HepG2 (cell line): Measurements from ENCODE around the gene MCRIP2. TPM values are rescaled to one million over a fixed set of nuclear protein-coding genes. Genes with fewer than 3 reads are reported as not detected.

Source experiments
- BRCA1 ChIP-seq: sonication (generic); formaldehyde crosslinking; IDR thresholded peaks from 2 replicates; pipeline ENCODE4 v1.4.0; 2020; ENCODE audit warnings: missing genetic modification reagents
- ELF4 ChIP-seq: sonication (generic); formaldehyde crosslinking; IDR thresholded peaks from 2 replicates; pipeline ENCODE4 v1.5.0; 2020; ENCODE audit warnings: missing genetic modification reagents, mild to moderate bottlenecking, moderate library complexity, borderline replicate concordance
- HES4 ChIP-seq: sonication (generic); formaldehyde crosslinking; IDR thresholded peaks from 2 replicates; pipeline ENCODE4 v1.9.0; 2021; ENCODE audit warnings: mild to moderate bottlenecking, missing genetic modification reagents, borderline replicate concordance
- KAT8 ChIP-seq: IDR thresholded peaks from 2 replicates; pipeline ENCODE4 v1.6.1; 2016; ENCODE audit warnings: missing genetic modification reagents, missing compliant biosample characterization
- NCOA5 ChIP-seq: sonication (generic); formaldehyde crosslinking; IDR thresholded peaks from 2 replicates; pipeline ENCODE4 v1.4.0; 2020; ENCODE audit warnings: missing genetic modification reagents
- PAWR ChIP-seq: sonication (generic); formaldehyde crosslinking; IDR thresholded peaks from 2 replicates; pipeline ENCODE4 v1.4.0; 2020; ENCODE audit warnings: missing genetic modification reagents, mild to moderate bottlenecking, borderline replicate concordance
- REL ChIP-seq: sonication (generic); formaldehyde crosslinking; conservative IDR thresholded peaks from 2 replicates; pipeline ENCODE4 v1.8.0; 2022; ENCODE audit warnings: mild to moderate bottlenecking, missing genetic modification reagents, moderate library complexity
- SIN3A ChIP-seq: IDR thresholded peaks from 2 replicates; pipeline ENCODE4 v1.6.1; 2011; ENCODE audit warnings: low read depth, mild to moderate bottlenecking, control low read depth, low read length, borderline replicate concordance
- YY1 ChIP-seq: IDR thresholded peaks from 2 replicates; pipeline ENCODE4 v1.6.1; 2011; ENCODE audit warnings: low read length, low read depth, moderate library complexity, mild to moderate bottlenecking; ENCODE audit not compliant: insufficient read depth, insufficient replicate concordance
- ZNF572 ChIP-seq: sonication (generic); formaldehyde crosslinking; IDR thresholded peaks from 2 replicates; pipeline ENCODE4 v1.5.1; 2020; ENCODE audit warnings: mild to moderate bottlenecking, missing genetic modification reagents
- ZNF598 ChIP-seq: sonication (generic); formaldehyde crosslinking; IDR thresholded peaks from 2 replicates; pipeline ENCODE4 v1.5.1; 2020; ENCODE audit warnings: mild to moderate bottlenecking, missing genetic modification reagents, borderline replicate concordance
- polyA plus RNA-seq, 8 experiments: library from polyadenylated mRNA; depleted of rRNA in 3 of 8; stranded (reverse) in 7 of 8; unstranded in 1 of 8; fragments of >200 nt; fragmentation: Illumina TruSeq in 4 of 8; extraction: Trizol in 4 of 8; gene quantifications; 2 replicates each; pipeline versions ENCODE4 v1.2.1 to v1.2.3, GENCODE V29; 2011 to 2016; ENCODE audit warnings: low read depth in 4 of 8, missing spikeins in 1 of 8, mixed read lengths in 1 of 8; ENCODE audit not compliant: insufficient read depth in 1 of 8
- total RNA-seq, 5 experiments: library from RNA; depleted of rRNA; stranded (reverse); fragments of >200 nt; fragmentation: Illumina TruSeq; extraction: Trizol; gene quantifications; 2 replicates each; pipeline ENCODE4 v1.2.3, GENCODE V29; 2016; ENCODE audit warnings: low read depth in 1 of 5
- TF ChIP-seq, protein P1 (sequence below): sonication (generic); formaldehyde crosslinking; IDR thresholded peaks from 2 replicates; pipeline ENCODE4 v1.5.0; 2020; ENCODE audit warnings: mild to moderate bottlenecking, low read depth, missing genetic modification reagents, borderline replicate concordance
- TF ChIP-seq, protein P2 (sequence below): sonication (generic); formaldehyde crosslinking; conservative IDR thresholded peaks from 2 replicates; pipeline ENCODE4 v1.4.0; 2020; ENCODE audit warnings: missing genetic modification reagents
- TF ChIP-seq, protein P3 (sequence below): sonication (generic); formaldehyde crosslinking; IDR thresholded peaks from 2 replicates; pipeline ENCODE4 v1.5.1; 2020; ENCODE audit warnings: mild to moderate bottlenecking, missing genetic modification reagents, borderline replicate concordance
- TF ChIP-seq, protein P4 (sequence below): sonication (generic); formaldehyde crosslinking; IDR thresholded peaks from 2 replicates; pipeline ENCODE4 v1.5.1; 2020; ENCODE audit warnings: mild to moderate bottlenecking, missing genetic modification reagents, borderline replicate concordance
- TF ChIP-seq, protein P5 (sequence below): sonication (generic); formaldehyde crosslinking; IDR thresholded peaks from 2 replicates; pipeline ENCODE4 v1.4.0; 2020; ENCODE audit warnings: missing genetic modification reagents

The MCRIP2 gene
- total and polyA plus RNA-seq, 2 of the 13 experiments (the other 11 are each of a cell fraction or from before 2014, with no cell fraction given): 39.6 to 76.7 TPM

DNA sequence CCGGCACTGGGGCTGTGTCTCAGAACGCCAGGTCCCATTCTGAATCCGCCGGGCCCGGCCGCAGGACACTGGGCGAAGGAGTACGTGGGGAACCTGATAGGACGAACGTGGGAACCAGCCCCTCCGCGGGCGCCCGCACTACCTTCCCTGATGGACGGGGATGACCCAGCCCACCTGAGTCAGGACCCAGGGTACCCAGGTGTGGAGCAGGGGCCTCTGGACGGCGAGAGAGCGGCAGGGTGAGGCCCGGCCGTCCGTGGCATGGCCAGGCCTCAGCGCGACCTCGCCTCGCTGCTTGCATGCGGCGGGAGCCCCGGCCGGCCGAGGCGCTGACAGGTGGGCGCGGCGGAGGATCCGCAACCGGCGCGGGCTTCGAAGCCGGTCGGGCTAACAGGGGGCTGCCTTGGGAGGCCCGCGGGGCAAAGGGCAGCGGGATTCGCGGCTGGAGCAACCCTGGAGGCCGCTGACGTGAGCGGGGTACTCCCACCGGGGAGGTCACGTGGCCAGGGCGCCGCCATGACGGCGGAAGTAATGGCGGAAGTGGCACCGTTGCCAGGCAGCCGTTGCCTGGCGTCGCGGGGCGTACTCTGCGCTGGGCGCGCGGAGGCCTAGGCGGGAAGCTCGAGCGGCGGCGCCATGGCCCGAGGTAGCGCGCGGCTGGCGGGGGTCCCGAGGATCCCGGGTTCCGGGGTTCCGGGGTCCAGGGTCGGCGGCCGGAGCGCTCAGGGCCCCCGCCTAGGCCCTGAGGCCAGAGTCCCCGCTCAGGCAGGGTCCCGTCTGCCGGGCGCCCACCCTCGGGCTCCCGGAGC is 7.4 kb downstream of the MCRIP2 start, which contains the start of gene WDR90 (continued):
- TF ChIP-seq PAWR (CRISPR knock-in tag) (0 out of 2 replicates have a peak, but pooled peaks have one; percentile 84), HES4 (CRISPR knock-in tag) (no peak; the same call in 1 of the 2 replicates), ELF4 (CRISPR knock-in tag) (peak; percentile 60; the same call in 1 of the 2 replicates), NCOA5 (no peak), KAT8 (peak; percentile 91), SIN3A (peak; percentile 99), YY1 (peak; percentile 98), ZNF598 (CRISPR knock-in tag) (no peak), REL (CRISPR knock-in tag) (no peak), BRCA1 (CRISPR knock-in tag) (no peak), ZNF572 (CRISPR knock-in tag) (no peak)
- TF ChIP-seq, protein P1, sequence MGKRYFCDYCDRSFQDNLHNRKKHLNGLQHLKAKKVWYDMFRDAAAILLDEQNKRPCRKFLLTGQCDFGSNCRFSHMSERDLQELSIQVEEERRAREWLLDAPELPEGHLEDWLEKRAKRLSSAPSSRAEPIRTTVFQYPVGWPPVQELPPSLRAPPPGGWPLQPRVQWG (CRISPR knock-in tag): no peak
- TF ChIP-seq, protein P2, sequence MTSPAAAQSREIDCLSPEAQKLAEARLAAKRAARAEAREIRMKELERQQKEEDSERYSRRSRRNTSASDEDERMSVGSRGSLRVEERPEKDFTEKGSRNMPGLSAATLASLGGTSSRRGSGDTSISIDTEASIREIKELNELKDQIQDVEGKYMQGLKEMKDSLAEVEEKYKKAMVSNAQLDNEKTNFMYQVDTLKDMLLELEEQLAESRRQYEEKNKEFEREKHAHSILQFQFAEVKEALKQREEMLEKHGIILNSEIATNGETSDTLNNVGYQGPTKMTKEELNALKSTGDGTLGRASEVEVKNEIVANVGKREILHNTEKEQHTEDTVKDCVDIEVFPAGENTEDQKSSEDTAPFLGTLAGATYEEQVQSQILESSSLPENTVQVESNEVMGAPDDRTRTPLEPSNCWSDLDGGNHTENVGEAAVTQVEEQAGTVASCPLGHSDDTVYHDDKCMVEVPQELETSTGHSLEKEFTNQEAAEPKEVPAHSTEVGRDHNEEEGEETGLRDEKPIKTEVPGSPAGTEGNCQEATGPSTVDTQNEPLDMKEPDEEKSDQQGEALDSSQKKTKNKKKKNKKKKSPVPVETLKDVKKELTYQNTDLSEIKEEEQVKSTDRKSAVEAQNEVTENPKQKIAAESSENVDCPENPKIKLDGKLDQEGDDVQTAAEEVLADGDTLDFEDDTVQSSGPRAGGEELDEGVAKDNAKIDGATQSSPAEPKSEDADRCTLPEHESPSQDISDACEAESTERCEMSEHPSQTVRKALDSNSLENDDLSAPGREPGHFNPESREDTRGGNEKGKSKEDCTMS (CRISPR knock-in tag): no peak
- TF ChIP-seq, protein P3, sequence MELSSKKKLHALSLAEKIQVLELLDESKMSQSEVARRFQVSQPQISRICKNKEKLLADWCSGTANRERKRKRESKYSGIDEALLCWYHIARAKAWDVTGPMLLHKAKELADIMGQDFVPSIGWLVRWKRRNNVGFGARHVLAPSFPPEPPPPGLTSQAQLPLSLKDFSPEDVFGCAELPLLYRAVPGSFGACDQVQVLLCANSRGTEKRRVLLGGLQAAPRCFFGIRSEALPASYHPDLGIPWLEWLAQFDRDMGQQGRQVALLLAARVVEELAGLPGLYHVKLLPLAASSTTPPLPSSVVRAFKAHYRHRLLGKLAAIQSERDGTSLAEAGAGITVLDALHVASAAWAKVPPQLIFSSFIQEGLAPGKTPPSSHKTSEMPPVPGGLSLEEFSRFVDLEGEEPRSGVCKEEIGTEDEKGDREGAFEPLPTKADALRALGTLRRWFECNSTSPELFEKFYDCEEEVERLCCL: no peak
- TF ChIP-seq, protein P4, sequence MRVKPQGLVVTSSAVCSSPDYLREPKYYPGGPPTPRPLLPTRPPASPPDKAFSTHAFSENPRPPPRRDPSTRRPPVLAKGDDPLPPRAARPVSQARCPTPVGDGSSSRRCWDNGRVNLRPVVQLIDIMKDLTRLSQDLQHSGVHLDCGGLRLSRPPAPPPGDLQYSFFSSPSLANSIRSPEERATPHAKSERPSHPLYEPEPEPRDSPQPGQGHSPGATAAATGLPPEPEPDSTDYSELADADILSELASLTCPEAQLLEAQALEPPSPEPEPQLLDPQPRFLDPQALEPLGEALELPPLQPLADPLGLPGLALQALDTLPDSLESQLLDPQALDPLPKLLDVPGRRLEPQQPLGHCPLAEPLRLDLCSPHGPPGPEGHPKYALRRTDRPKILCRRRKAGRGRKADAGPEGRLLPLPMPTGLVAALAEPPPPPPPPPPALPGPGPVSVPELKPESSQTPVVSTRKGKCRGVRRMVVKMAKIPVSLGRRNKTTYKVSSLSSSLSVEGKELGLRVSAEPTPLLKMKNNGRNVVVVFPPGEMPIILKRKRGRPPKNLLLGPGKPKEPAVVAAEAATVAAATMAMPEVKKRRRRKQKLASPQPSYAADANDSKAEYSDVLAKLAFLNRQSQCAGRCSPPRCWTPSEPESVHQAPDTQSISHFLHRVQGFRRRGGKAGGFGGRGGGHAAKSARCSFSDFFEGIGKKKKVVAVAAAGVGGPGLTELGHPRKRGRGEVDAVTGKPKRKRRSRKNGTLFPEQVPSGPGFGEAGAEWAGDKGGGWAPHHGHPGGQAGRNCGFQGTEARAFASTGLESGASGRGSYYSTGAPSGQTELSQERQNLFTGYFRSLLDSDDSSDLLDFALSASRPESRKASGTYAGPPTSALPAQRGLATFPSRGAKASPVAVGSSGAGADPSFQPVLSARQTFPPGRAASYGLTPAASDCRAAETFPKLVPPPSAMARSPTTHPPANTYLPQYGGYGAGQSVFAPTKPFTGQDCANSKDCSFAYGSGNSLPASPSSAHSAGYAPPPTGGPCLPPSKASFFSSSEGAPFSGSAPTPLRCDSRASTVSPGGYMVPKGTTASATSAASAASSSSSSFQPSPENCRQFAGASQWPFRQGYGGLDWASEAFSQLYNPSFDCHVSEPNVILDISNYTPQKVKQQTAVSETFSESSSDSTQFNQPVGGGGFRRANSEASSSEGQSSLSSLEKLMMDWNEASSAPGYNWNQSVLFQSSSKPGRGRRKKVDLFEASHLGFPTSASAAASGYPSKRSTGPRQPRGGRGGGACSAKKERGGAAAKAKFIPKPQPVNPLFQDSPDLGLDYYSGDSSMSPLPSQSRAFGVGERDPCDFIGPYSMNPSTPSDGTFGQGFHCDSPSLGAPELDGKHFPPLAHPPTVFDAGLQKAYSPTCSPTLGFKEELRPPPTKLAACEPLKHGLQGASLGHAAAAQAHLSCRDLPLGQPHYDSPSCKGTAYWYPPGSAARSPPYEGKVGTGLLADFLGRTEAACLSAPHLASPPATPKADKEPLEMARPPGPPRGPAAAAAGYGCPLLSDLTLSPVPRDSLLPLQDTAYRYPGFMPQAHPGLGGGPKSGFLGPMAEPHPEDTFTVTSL: no peak
- TF ChIP-seq, protein P5, sequence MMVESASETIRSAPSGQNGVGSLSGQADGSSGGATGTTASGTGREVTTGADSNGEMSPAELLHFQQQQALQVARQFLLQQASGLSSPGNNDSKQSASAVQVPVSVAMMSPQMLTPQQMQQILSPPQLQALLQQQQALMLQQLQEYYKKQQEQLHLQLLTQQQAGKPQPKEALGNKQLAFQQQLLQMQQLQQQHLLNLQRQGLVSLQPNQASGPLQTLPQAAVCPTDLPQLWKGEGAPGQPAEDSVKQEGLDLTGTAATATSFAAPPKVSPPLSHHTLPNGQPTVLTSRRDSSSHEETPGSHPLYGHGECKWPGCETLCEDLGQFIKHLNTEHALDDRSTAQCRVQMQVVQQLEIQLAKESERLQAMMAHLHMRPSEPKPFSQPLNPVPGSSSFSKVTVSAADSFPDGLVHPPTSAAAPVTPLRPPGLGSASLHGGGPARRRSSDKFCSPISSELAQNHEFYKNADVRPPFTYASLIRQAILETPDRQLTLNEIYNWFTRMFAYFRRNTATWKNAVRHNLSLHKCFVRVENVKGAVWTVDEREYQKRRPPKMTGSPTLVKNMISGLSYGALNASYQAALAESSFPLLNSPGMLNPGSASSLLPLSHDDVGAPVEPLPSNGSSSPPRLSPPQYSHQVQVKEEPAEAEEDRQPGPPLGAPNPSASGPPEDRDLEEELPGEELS (CRISPR knock-in tag): no peak
